ENCODE measurements around the gene ALDH8A1.
"Not testable (repeated sequence)": the region's sequence is repeated elsewhere in the genome, so short reads cannot be mapped to it uniquely, and the experiment has no call there.

The ALDH8A1 gene

GRCh38 chr6:134904731-134905130 lies 45.2 kb downstream of the ALDH8A1 start:
- DNase-seq, ATAC-seq, H3K4me1 Mint-ChIP-seq, H3K27me3 Mint-ChIP-seq, H3K4me3 Mint-ChIP-seq, H3K9me3 Mint-ChIP-seq, H3K27ac Mint-ChIP-seq: not testable (repeated sequence)

GRCh38 chr6:134903448-134903847 lies 46.5 kb downstream of the ALDH8A1 start:
- Mint-ChIP-seq H3K4me1 (no peaks in the 10 kb centered on the region), H3K9me3 (no peaks in the 10 kb centered on the region), H3K27ac (no peak overlapping the region), H3K27me3 (no peaks in the 10 kb centered on the region), H3K4me3 (no peak overlapping the region)
- ATAC-seq, result no peak
- DNase-seq, result no peak

GRCh38 chr6:134902936-134903335 lies 47.0 kb downstream of the ALDH8A1 start:
- H3K27ac Mint-ChIP-seq, result no peak overlapping the region
- H3K4me3 Mint-ChIP-seq, result no peak overlapping the region
- no peaks in the 10 kb centered on the region for H3K4me1 Mint-ChIP-seq
- H3K27me3 Mint-ChIP-seq, result no peaks in the 10 kb centered on the region
- ATAC-seq (no peak), DNase-seq (no peak)
- H3K9me3 Mint-ChIP-seq, result no peaks in the 10 kb centered on the region

- Mint-ChIP-seq H3K4me1 (no peaks in the 10 kb centered on the region), H3K27me3 (no peaks in the 10 kb centered on the region), H3K27ac (no peak overlapping the region), H3K9me3 (no peaks in the 10 kb centered on the region), H3K4me3 (no peak overlapping the region)
- DNase-seq (no peak), ATAC-seq (no peak)
These were observed 47.6 kb downstream of the ALDH8A1 start for GRCh38 chr6:134902074-134902861.

GRCh38 chr6:134898575-134898974 lies 51.3 kb downstream of the ALDH8A1 start:
- Mint-ChIP-seq H3K4me1 (no peaks in the 10 kb centered on the region), H3K27me3 (peaks cover 8% of the 10 kb centered on the region), H3K4me3 (no peak overlapping the region), H3K27ac (no peak overlapping the region), H3K9me3 (no peaks in the 10 kb centered on the region)
- no peak for DNase-seq
- ATAC-seq, result no peak

- H3K4me1 Mint-ChIP-seq, DNase-seq, H3K4me3 Mint-ChIP-seq, H3K27me3 Mint-ChIP-seq, H3K27ac Mint-ChIP-seq, H3K9me3 Mint-ChIP-seq, ATAC-seq: not testable (repeated sequence)
These were observed 51.7 kb downstream of the ALDH8A1 start for GRCh38 chr6:134898166-134898565.

- Mint-ChIP-seq H3K9me3 (peaks cover 4 to 8% of the 10 kb centered on the region in 2 donors), H3K27me3 (peaks cover 8% of the 10 kb centered on the region), H3K4me1 (no peaks in the 10 kb centered on the region), H3K4me3 (no peak overlapping the region), H3K27ac (no peak overlapping the region)
- DNase-seq (no peak), ATAC-seq (no peak)
These were observed 53.0 kb downstream of the ALDH8A1 start for GRCh38 chr6:134896910-134897309.

GRCh38 chr6:134894800-134895199 lies 55.1 kb downstream of the ALDH8A1 start:
- Mint-ChIP-seq H3K4me1 (no peaks in the 10 kb centered on the region), H3K27me3 (peaks cover 8% of the 10 kb centered on the region), H3K4me3 (no peak overlapping the region), H3K9me3 (peaks cover 4 to 10% of the 10 kb centered on the region in 2 donors), H3K27ac (no peak overlapping the region)
- DNase-seq (no peak), ATAC-seq (no peak)

DNA sequence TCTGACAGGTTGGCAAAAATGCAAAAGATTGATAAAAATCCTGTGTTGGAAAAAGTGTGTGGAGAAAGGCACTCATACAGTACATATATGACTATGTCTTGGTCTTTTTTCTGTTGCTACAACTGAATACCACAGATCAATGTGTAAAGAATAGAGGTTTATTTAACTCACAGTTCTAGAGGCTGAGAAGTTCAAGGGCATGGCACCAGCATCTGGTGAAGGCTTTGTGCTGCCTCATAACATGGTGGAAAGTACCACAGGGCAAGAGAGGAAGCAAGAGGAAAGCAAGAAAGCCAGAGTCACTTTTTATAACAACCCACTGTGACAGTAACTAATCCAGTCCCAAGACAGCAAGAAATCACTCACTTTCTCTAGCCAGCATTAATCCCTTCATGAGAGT lies 57.5 kb downstream of the ALDH8A1 start:
- Mint-ChIP-seq H3K4me1 (no peaks in the 10 kb centered on the region), H3K27me3 (peaks cover 8% of the 10 kb centered on the region), H3K4me3 (no peak overlapping the region), H3K27ac (no peak overlapping the region), H3K9me3 (peaks cover 4 to 10% of the 10 kb centered on the region in 2 donors)
- ATAC-seq, result no peak
- DNase-seq, result no peak

GRCh38 chr6:134891633-134892032 lies 58.3 kb downstream of the ALDH8A1 start:
- Mint-ChIP-seq H3K4me3 (no peak overlapping the region), H3K9me3 (peaks cover 4 to 10% of the 10 kb centered on the region in 2 donors), H3K4me1 (no peaks in the 10 kb centered on the region), H3K27me3 (peaks cover 8% of the 10 kb centered on the region), H3K27ac (no peak overlapping the region)
- ATAC-seq, result no peak
- DNase-seq, result no peak

DNA sequence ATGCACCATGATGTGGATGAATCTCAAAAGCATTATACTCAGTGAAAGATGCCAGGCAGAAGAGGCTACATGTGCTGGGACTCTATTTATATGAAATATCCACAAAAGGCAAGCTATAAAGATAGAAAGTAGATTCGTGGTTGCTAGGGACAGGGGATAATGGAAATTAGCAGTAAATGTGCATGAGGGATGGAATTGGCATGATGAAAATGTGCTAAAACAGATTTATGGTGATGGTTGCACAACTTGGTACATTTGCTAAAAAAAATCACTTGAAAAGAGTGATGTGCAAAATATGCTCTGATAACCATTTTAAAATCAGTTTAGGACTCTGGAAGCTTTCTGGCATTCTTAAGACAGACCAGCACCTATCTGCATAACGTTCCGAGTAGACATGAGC lies 61.6 kb downstream of the ALDH8A1 start:
- ATAC-seq, result no peak
- Mint-ChIP-seq H3K27ac (no peak overlapping the region), H3K27me3 (peaks cover 16% of the 10 kb centered on the region), H3K4me1 (no peaks in the 10 kb centered on the region), H3K4me3 (no peak overlapping the region), H3K9me3 (peaks cover 4 to 10% of the 10 kb centered on the region in 2 donors)
- DNase-seq, result no peak

GRCh38 chr6:134884752-134885151 lies 65.1 kb downstream of the ALDH8A1 start:
- Mint-ChIP-seq H3K4me3 (no peak overlapping the region), H3K4me1 (no peaks in the 10 kb centered on the region), H3K27me3 (peaks cover 21% of the 10 kb centered on the region), H3K27ac (no peak overlapping the region), H3K9me3 (no peaks in the 10 kb centered on the region)
- ATAC-seq (no peak), DNase-seq (no peak)

DNA sequence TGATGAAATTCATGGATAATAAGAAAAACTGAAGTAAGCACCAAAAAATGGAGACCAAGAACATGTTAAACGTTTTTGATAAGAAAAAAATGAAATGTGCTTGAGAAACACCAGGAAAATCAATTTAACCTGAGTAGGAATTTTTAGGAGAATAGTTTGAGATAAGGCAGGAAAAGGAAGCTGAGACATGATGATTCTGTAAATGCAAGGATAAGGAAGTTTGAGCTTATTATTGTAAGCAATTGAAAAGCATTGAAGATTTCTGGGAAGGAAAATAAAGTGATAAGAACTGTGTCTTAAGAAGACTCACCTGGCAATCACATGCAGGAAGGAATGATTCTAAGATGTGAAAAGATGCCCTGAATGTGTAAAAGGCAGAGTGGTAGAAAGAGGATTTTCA lies 66.6 kb downstream of the ALDH8A1 start:
- Mint-ChIP-seq H3K4me3 (no peak overlapping the region), H3K9me3 (no peaks in the 10 kb centered on the region), H3K27ac (no peak overlapping the region), H3K4me1 (no peaks in the 10 kb centered on the region), H3K27me3 (peaks cover 21% of the 10 kb centered on the region)
- DNase-seq (no peak), ATAC-seq (no peak)

DNA sequence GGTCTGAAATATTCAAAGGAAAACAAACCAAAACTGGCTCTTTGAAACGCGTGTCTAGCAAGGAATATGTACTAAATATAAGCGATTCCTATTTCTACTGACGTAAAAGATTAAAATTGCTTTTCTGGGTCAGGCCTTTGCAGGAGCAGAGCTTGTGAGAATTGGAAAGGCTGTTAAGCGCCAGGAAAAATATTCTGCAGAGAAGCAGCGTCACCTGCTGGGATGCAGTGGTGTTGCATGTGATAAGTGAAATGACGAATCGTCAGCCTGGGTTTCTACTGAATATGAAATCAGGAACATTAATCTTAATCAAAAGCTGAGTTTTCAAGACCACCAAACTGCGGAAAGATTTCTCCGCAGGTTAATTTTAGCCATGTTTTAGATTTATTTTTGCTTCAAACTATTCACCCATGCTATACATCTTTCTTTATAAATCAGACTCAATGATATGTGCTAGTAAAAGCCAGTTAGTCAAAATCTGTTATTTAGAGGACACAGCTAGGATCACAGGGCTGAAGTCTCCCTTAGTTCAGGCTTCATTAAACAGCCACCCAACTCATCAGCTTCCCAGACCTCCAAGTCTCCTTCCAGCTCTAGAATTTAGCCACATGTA lies 67.4 kb downstream of the ALDH8A1 start:
- H3K9me3 Mint-ChIP-seq, result no peaks in the 10 kb centered on the region
- no peak for ATAC-seq
- no peak overlapping the region for H3K4me3 Mint-ChIP-seq
- no peak overlapping the region for H3K27ac Mint-ChIP-seq
- no peaks in the 10 kb centered on the region for H3K4me1 Mint-ChIP-seq
- H3K27me3 Mint-ChIP-seq, result peaks cover 21% of the 10 kb centered on the region
- peak; percentile 35 to 43 for DNase-seq

DNA sequence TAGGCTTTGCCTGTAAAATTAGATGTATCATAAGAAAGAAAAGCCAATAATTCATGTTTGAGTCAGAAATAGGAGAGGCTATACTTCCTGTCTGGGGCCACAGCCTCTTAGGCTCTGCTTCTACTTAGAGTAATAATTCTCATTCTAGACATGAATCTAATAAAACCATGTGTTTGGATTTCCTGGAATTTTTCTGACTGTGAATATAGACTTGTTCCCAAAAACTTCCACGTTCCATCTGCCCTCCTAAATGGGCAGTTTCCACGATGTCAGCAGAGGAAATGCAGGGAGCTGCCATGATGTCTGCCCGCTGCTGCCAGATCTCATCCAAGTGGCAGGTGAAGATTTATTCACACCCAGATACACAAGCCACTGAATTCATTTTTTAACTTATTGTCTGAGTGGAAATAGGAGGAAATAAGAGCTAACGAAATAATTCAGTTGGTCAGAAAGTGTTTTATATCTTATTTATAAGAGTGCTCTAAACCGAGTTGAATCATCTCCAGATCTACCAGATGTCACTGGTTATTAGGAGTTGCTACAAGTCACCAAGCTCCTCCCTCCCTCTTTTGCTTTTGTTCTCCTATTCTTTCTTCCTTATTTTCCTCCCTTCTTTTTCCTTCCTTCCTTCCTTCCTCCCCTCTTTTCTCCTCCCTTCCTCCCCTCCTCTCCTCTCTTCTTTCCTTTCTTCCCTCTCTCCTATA lies 69.3 kb downstream of the ALDH8A1 start:
- peaks cover 0 to 3% of the 10 kb centered on the region in 2 donors for H3K9me3 Mint-ChIP-seq
- H3K27me3 Mint-ChIP-seq, result peaks cover 21% of the 10 kb centered on the region
- no peak overlapping the region for H3K27ac Mint-ChIP-seq
- DNase-seq (no peak), ATAC-seq (no peak)
- H3K4me1 Mint-ChIP-seq, result no peaks in the 10 kb centered on the region
- no peak overlapping the region for H3K4me3 Mint-ChIP-seq

- ATAC-seq (no peak), DNase-seq (no peak)
- peaks cover 0 to 19% of the 10 kb centered on the region in 2 donors for H3K9me3 Mint-ChIP-seq
- H3K27ac Mint-ChIP-seq, result no peak overlapping the region
- peaks cover 3% of the 10 kb centered on the region for H3K27me3 Mint-ChIP-seq
- H3K4me1 Mint-ChIP-seq, result peaks cover 5% of the 10 kb centered on the region
- H3K4me3 Mint-ChIP-seq, result no peak overlapping the region
These were observed 71.8 kb downstream of the ALDH8A1 start for GRCh38 chr6:134878136-134878535.
